GM23338 (cell line): ENCODE measurements around the gene TMEM135.

Experiments
- CTCF ChIP-seq, 2 experiments: fragments of 200-600 bp in 1 of 2; sonication (generic) in 1 of 2; conservative IDR thresholded peaks; 2 replicates each; pipeline versions ENCODE4 v1.5.1 to v1.6.1; 2016 to 2017; ENCODE audit warnings: antibody characterized with exemption in 2 of 2, low read depth in 2 of 2, mild to moderate bottlenecking in 2 of 2, moderate library complexity in 1 of 2
- ETS1 ChIP-seq: IDR thresholded peaks from 2 replicates; pipeline ENCODE4 v1.6.1; 2016; ENCODE audit warnings: antibody characterized with exemption
- EZH2 ChIP-seq: fragments of 200-600 bp; sonication (generic); IDR thresholded peaks from one replicate; pipeline ENCODE4 v1.8.0; 2017; ENCODE audit warnings: antibody characterized with exemption, mild to moderate bottlenecking, low read depth; ENCODE audit not compliant: unreplicated experiment
- EZH2phosphoT487 ChIP-seq: fragments of 200-600 bp; sonication (generic); IDR thresholded peaks from one replicate; pipeline ENCODE4 v1.8.1; 2018; ENCODE audit warnings: antibody characterized with exemption; ENCODE audit not compliant: unreplicated experiment
- POLR2AphosphoS5 ChIP-seq: IDR thresholded peaks from 2 replicates; pipeline ENCODE4 v1.6.1; 2016; ENCODE audit warnings: antibody characterized with exemption, low read depth
- REST ChIP-seq: IDR thresholded peaks from one replicate; pipeline ENCODE4 v1.6.1; 2018; ENCODE audit warnings: antibody characterized with exemption; ENCODE audit not compliant: unreplicated experiment
- STAT1 ChIP-seq: IDR thresholded peaks from one replicate; pipeline ENCODE4 v1.6.1; 2016; ENCODE audit warnings: antibody characterized with exemption; ENCODE audit not compliant: unreplicated experiment

GRCh38 chr11:87263264-87263838 is 225.6 kb downstream of the TMEM135 start:
- TF ChIP-seq POLR2AphosphoS5 (no peak), ETS1 (no peak), CTCF (conservative IDR thresholded peaks at IDR 0.05; ENCODE audit: low read depth in 2 of 2) (no peak), EZH2 (no peak), EZH2phosphoT487 (no peak), REST (no peak), STAT1 (no peak)
